NCI-H446 (cell line): Measurements from ENCODE around the gene SNX30.

Experiments
- DNase-seq, 2 experiments: peaks; one replicate each; lab custom pipeline; 2025; lab: John Stamatoyannopoulos, UW

Gene SNX30

DNA sequence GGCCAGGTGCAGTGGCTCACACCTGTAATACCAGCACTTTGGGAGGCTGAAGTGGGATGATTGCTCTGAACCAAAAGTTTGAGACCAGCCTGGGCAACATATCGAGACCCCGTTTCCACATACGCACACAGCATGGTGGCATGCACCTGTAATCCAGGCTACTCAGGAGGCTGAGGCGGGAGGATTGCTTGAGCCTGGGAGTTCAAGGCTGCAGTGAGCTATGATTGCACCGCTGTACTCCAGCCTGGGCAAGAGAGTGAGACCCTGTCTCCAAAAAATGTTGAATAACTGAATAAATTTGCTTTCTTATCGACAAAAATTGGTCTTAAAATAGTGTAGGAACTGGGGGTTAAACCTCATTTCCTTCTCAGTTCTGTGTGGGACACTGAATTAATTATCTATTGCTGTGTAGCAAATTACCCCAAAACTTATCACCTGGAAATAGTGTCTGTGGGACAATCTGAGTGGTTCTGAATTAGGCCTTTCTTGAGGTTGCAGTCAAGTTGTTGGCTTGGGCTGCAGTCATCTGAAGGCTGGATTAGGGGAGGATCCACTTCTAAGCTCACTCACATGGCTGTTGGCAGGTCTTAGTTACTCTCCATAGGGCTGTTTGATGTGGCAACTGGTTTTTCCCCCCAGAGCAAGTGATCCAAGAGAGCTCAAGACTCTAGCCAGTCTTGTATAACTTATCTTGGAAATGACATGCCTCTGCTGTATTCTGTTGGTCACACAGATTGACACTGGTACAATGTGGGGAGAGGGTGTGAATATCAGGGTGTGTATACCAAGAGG lies 2.0 kb downstream of the SNX30 start:
- no peak for DNase-seq

DNA sequence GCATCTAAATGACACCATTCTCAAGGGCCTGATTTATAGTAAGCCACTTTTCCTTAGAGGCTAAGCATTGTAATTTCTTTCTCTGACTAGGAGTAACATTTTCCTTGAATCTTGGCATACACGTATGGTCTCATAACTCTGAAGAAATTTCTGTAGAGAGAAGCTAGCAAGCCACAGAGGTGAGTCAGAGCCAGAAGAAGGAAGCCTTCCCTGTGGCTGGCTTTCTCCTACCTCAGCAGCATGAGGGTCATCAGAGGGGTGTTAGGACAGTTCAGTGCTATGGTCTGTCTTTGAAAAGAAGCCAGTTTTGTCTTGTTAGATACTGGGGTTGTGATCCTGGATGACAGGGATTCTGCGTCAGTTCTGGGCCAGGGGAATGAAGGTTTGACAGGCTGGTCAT lies 3.2 kb downstream of the SNX30 start:
- no peak for DNase-seq

DNA sequence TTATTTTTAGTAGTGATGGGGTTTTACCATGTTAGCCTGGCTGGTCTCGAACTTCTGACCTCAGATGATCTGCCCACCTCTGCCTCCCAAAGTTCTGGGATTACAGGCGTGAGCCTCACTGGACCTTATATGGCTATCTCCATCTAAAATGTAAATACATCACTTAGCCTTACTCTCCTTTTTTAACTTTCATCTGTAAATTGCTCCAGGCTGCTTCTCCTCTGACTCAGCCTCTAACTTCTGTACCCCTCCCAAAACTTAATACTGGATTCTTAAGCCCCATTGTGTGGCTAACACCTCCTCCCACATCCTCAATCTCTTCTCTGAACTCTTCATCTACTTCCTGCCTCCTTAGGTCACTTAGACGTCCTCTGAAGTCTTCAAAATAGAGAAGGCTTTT lies 4.0 kb downstream of the SNX30 start:
- no peak for DNase-seq

DNA sequence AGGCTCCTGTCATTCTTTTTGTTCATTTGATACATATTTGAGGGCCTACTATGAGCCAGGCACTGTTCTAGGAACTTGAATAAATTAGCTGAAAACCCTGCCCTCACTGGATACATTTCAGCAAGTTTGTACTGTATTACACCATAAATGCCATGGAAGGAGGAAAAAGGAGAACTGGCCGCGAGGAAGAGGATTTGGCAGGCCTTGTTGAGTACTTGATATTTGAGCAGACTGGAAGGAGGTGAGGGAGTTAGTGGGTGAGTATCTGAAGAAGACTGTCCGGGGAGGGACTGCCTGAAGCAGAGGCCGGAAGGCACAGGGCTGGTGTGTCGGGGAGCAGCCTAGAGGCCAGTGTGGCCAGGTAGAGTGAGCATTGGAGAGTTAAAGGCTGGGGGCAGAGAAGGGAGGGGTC lies 4.5 kb downstream of the SNX30 start:
- DNase-seq: no peak

DNA sequence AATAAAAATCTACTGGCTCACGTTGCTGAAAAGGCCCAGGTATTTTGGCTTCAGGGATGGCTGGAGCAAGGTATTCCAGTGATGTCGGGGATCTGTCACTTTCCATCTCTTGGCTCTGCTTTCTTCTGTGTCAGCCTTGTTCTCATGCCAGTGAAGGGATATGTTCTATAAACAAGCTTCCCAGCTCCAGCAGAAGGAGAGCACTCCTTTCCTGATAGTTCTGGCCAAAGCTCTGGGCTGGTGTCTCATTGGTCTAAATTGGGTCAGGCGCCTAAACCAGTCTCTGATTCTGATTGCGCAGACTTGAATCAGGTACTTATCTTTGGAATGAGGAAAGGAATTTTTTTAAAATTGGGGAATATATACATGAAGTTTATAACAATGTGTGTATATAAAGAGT lies 5.1 kb downstream of the SNX30 start:
- DNase-seq: no peak

DNA sequence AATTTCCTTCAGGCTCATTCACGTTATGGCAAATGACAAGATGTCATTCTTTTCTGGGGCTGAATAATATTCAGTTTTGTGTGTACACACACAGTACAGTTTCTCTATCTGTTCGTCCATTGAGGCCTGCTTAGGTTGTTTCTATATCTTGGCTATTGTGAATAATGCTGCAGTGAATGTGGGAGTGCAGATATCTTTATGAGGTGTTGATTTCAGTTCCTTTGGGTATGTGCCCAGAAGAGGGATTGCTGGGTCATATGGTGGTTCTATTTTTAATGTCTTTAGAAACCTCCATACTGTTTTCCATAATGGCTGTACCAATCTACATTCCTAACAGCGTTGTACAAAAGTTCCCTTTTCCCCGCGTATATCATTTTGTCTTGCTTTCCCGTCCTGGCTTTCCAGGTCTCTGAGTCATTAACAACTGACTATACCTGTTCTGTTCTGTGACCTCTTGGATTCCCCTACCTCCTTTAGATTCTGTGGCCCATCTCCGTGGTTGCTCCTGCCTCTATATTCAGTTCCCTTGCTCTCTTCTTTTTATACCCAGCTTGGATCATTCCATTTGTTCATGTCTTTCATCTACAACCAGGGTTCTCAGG lies 6.8 kb downstream of the SNX30 start:
- DNase-seq: no peak

DNA sequence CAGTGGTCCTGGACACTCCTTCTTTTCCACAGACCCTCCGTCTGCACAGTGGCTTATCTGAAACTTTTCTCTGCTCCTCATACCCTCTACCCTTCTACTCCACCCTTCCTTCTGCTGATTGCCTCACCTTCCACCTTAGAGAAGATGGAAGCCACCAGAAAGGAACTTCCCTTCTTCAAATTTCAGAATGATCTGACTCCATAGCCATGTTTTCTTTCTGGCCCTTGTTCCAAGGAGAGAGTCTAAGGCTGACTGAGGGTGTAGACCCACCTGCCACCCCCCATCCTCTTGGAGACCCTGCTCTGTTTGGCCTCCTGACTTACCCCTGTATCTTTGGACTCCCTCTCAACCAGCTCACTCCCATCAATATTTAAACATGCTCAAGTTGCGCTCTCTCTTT lies 7.4 kb downstream of the SNX30 start:
- DNase-seq: no peak

DNA sequence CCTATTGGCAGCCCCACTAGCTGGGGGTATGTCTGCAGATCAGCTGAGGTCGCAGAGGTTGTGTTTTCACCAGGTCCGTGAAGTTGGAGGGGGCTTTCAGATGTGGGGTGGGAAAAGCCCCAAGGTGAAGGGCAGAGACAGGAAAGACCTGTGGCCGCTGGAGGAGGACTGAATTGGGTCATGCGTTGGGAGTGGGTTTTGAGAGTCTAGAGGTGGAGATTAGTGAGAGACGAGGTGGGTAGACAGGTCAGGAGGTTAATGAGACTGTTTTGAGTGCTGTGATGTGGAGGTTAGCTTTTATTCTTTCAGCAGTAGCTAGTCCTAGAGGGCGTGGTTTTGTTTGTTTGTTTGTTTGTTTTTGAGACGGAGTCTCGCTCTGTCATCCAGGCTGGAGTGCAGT lies 10.3 kb downstream of the SNX30 start:
- DNase-seq: no peak

DNA sequence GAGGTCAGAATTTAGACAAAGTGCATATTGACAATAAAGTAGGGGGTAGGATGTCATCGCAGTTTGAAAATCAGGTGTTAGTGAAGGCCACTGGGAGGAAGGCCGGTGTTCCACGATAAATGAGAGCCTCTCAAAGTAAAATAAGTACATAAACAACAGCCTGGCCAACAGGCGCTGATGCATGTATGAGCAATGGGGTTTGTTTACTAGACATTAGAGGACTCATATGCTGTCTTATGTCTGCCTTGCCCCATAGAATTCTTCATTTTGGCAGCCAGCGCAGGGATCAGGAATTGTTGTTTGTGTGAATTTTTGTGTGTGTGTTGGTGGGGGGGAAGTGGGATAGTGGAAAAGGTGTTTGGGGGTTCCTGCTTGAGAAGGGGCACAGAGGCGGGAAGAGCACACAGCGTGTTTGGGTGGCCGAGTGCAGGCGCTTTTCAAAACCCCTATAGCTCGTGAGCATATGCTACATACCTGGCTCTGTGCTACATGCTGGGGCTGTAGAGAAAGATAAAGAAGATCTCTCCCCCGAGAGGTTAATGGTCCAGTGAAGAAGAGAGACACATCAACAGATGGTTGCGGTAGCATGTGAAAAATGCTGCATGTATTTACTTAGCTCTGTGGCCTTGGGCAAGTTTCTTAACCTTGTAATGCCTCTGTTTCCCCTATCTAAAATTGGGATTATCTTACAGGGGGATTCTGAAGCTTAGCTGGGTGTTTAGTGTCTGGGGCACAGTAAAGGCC lies 11.5 kb downstream of the SNX30 start:
- no peak for DNase-seq

DNA sequence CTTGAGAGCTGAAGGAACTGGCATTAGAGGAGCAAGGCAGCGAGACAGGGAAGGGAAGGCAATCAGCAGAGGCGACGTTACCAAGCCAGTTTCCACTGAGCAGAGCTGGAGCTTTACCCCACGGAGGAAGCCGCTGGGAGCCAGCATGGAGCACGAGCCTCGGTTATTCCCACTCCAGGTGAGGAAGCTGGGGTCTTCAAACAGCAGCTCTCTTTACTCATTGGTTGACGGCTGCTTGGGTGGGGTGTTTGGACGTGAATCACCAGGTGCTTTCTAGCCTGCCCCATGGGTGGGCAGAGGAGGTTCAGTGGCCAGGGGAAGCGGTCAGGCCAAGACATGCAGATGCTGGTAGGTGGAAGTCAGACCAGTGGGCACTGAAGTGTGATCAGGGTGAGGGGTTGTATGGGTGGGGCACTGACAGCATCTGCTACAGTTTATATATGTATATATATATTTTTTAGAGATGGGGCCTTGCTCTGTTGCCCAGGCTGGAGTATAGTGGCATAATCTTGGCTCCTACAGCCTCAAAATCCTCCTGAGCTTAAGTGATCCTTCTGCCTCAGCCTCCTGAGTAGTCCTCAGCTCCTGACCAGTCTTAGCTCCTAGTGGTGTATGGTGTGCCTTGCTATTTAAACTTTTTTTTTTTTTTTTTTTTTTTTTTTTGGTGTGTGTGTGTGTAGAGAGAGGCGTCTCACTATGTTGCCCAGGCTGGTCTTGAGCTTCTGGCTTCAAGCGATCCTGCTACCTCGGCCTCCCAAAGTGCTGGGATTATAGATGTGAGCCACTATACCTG lies 12.4 kb downstream of the SNX30 start:
- DNase-seq: no peak

DNA sequence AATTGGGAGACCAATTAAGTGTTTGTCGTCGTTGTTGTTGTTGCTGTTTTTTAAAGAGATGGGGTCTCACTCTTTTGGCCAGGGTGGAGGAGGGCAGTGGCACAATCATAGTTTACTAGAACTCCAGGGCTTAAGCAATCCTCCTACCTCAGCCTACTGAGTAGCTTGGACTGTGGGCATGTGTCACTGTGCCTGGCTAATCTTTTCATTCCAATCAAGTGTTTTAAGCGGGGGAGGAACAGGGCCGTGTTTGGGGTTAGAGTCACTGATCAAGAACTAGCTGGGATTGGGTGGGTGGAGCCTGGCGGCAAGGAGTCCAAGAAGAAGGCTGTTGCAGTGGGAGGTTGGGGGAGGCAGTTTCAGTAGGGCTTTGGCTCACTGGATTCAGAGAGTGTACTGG lies 13.8 kb downstream of the SNX30 start:
- DNase-seq: no peak

DNA sequence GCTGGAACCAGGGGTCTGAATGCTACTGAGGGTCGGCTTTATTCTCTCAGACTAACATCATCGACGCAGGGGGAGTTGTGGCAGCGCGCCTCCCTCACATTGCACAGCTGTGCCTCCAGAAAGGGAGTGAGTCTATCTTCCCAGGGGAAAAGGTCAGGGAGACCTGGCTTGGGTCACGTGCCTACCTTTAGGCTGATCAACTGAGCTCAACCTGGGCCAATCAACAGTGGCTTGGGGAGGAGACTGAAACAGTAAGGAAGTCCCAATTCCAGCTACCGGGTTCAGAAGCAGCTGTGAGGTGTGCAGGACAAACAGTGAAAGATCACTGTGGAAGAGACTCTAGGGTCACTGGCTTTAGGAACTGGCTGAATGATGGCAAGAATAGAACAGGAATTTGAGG lies 14.3 kb downstream of the SNX30 start:
- no peak for DNase-seq

DNA sequence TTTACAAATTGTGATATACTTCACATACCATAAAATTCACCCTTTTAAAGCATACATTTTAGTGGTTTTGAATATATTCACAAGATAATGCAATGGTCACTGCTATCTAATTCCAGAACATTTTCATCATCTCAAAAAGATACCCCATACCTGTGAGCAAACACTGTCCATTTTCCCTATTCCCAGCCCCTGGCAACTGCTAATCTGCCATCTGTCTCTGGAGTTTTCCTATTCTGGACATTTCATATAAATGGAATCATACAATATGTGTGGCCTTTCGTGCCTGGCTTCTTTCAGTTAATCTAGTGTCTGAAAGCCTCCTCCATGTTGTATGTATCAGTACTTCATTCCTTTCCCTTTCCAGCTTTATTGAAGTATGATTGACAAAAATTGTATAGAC lies 14.7 kb downstream of the SNX30 start:
- no peak for DNase-seq

DNA sequence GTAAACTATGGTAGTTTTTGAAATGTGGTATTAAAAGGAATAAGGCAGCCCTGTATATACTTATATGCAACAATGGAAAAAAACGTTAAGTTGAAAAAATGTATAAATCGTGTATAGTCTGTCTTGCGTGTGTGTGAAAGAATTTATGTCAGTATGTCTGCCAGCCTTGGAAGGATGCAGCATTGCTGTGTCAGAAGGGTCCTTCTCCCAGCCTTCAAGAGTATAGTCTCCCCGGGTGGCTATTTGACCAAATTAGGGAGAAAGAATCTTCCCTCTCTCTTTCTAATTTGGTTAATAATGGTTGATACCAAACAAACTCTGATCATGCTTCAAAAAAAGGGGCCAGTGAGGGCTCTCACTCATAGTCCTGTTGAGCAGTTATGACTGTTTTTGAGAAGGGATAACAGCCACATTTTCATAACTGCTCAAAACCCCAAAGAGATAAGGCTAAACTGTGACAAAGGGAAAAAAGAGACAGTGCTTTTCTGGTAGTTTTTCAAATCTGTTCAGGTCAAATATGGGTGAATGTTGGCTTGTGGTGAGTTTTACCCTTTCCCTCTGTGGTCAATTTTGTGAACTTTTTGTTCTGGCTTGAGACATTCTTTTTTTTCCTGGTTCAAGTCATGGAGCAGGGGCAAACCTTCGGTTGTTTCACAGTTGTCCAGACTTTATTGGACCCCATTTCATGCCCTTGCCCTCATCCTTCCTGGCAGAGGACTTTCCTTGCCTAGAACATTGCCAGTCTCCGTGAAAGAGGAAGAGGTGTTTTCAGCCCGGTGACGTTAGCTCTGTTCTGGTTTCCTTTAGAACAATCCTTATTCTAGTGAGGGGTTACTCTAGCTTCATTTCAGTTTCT lies 21.0 kb downstream of the SNX30 start:
- DNase-seq: no peak

DNA sequence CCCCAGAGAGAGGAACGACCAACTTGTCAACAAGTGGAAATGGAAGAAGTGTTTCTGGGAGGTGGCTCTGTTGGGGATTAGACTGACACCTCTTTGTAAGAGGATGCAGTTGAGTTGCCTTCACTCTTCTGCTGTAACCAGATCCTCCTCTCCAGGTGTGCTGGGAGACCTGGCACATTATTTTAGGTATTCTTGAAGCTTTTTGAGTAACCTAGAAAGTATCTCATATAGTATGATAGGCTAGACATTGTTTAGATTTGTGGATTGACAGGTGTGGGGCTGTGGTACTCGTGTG lies 21.6 kb downstream of the SNX30 start:
- DNase-seq: no peak

DNA sequence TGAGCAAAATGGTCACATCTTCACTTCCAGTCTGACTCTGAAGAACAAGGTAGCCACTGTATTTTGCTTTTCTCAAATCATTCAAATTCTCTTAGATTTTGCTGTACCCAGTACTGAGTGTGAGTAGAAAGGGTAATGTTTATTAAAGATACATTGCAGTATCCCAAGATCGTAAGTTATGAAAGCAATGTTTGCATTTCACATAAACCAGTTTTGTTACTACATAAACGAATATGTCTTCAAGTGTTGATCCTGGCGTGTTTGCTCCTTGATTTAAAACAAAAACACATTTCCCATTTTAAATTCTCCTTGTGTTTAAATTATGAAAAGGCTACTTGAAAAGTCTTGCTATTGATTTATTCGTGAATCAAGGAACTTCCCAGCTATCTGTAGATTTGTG lies 22.0 kb downstream of the SNX30 start:
- no peak for DNase-seq

DNA sequence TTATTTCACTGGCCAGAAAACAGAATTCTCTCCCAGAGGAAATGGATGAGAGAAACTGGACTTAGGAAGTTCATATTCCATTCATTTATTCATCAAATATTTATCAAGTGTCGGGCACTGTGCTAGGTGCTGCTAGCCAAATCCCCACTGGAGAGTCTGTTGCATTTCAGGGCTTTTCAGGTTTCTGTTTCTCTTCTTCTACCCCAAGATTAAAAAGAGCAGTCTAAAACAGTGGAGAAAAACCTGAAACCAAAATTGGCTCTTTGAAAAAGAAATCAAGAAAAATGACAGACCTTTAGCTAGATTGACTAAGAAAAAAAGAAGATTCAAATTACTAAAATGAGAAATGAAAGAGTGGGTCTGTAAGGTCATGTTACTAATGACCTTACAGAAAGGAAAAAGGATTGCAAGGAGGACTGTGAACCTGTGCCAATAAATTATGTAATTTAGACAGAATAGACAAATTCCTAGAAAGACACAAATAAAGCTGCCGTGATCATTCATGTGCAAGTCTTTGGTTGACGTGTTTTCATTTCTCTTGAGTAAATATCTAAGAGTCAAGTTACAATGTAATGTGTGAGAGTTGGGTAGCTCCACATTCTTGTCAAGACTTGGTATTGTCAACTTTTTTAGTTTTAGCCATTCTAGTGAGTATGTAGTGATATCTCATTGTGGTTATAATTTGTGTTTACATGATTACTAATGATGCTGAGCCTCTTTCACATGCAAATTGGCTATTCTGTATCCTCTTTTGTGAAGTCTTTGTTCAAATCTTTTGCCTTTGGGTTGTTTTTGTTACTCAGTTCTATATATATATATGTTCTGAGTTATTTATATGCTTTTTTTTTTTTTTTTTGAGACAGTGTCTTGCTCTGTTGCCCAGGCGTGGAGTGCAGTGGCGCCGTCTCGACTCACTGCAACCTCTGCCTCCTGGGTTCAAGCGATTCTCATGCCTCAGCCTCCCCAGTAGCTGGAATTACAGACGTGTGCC lies 23.7 kb downstream of the SNX30 start:
- DNase-seq: no peak

DNA sequence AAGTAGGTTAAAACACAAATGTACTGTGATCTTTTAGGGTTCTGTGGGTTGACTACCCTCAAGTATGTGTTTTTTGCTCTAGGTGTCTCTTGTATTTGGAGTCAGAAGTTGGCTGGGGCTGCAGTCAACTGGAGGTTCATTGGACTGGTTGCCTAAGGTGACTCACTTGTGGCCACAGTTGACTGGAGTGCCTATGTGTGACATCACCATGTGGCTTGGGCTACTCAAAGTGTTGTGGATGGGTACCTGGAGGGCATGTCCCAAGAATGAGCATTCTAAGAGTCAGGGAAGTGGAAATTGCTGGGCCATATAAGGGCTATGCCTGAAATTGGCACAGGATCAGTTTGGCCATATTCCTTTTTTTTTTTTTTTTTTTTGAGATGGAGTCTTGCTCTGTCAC lies 27.4 kb downstream of the SNX30 start:
- DNase-seq: no peak

DNA sequence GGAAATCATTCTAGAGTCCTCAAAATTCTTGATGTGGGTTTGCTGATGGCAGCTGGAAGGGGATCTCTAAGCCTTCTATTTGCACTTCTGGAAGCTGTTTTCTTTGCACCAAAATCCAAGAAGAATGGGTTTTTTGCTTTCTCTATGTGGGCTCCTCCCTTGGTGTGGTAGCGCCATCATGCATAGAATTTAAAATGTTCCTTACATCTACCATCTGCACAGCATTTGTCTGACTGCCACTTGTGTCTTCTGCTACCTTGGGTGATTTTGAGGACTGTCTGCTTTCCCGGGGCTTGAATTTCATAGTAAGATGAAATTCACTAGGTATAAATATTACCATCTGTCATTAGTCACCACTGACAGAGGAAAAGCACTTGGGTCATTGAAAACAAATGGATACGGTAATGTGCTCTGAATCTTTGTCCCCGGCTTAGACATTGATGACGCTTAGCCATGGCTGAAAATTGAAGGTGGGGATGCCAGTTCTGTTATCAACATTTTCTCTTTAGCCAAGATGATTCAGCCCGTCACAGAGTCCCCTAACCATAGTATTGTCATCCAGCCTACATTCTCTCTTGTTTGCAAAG lies 30.0 kb downstream of the SNX30 start:
- DNase-seq: no peak

DNA sequence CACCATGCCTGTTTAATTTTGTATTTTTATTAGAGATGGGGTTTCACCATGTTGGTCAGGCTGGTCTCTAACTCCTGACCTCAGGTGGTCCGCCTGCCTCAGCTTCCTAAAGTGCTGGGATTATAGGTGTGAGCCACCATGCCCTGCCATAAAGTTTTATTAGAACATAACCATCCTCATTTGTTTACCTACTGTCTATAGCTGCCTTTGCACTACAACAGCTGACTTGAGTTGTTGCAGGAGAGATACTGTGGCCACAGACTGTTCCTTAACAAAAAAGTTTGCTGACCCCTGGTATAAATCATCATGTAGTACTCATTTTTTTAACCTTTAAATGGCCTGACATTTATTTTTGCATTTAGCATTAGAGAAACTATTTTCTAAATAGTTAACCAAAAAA lies 31.7 kb downstream of the SNX30 start:
- DNase-seq: no peak
